ENCODE results near the gene SARS1. TPM values are rescaled to one million over a fixed set of nuclear protein-coding genes. Genes with fewer than 3 reads are reported as not detected.

Gene SARS1
- total and polyA plus RNA-seq, 2 of the 13 experiments (the other 11 are each of a cell fraction or from before 2014, with no cell fraction given): 103 to 134 TPM

DNA sequence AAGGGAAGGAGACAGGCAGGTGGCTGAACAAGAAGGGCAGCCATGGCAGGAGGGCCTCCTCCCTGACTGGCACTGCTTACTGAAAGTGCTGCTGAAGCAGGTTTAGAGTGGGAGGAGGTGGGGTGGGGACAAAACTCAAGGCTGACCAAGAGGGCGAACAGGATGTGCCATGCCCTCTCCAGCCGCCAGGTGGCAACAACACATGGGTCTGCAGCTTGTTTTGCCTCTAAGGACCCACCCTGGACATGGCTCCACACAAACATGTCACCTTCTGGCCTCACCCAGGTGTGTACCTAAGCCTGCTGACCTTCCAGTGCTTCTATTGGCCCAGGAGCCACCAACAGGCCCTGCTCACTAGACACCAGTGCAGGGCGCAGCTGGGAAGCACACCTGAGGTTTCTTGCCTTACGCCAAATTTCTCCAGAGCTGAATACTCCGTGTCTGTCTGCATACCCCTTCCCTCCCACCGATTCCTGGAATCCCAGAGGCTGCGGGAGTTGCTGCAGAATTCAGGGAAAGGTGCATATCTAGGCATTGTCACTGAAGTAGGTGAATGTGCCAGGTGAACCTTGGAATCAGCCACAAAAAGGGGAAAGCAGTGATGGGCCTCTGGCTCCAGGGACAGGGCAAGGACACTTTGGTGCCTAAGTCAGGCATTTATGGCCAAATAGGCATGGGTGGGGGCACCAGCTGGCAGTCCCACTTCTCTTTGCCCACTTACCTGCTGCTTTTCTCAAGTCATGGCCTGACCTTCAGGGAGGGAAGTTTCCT is 63.9 kb downstream of the SARS1 start (continued):
- TF ChIP-seq ZNF407 (CRISPR knock-in tag; IDR thresholded peaks at IDR 0.05; ENCODE audit: not compliant biosample characterization) (no peak), RBAK (CRISPR knock-in tag; IDR thresholded peaks at IDR 0.05) (no peak), ATRX (CRISPR knock-in tag; IDR thresholded peaks at IDR 0.05; ENCODE audit: borderline replicate concordance) (no peak), MED1 (CRISPR knock-in tag; IDR thresholded peaks at IDR 0.05) (peak; percentile 75), ZNF616 (CRISPR knock-in tag; IDR thresholded peaks at IDR 0.05; ENCODE audit: low read depth) (no peak), ETV5 (CRISPR knock-in tag; IDR thresholded peaks at IDR 0.05; ENCODE audit: borderline replicate concordance) (peak; percentile 94), ZBTB39 (CRISPR knock-in tag; IDR thresholded peaks at IDR 0.05) (no peak), GPN1 (CRISPR knock-in tag; IDR thresholded peaks at IDR 0.05; ENCODE audit: borderline replicate concordance) (no peak), SP1 (IDR thresholded peaks at IDR 0.05) (no peak), SP1 (CRISPR knock-in tag; IDR thresholded peaks at IDR 0.05) (peak; percentile 62), ZNF138 (CRISPR knock-in tag; IDR thresholded peaks at IDR 0.05; ENCODE audit: low read depth) (peak; percentile 45; the same call in 1 of the 2 replicates), ZNF12 (CRISPR knock-in tag; IDR thresholded peaks at IDR 0.05) (no peak), RNF2 (conservative IDR thresholded peaks at IDR 0.05; ENCODE audit: low read depth) (no peak), ZFP90 (CRISPR knock-in tag; IDR thresholded peaks at IDR 0.05; ENCODE audit: borderline replicate concordance) (peak; percentile 58; the same call in 1 of the 2 replicates), ZNF598 (CRISPR knock-in tag; IDR thresholded peaks at IDR 0.05; ENCODE audit: borderline replicate concordance) (peak; percentile 85; the same call in 1 of the 2 replicates), NCOA2 (CRISPR knock-in tag; IDR thresholded peaks at IDR 0.05) (0 out of 2 replicates have a peak, but pooled peaks have one; percentile 41)
- TF ChIP-seq, protein P1, sequence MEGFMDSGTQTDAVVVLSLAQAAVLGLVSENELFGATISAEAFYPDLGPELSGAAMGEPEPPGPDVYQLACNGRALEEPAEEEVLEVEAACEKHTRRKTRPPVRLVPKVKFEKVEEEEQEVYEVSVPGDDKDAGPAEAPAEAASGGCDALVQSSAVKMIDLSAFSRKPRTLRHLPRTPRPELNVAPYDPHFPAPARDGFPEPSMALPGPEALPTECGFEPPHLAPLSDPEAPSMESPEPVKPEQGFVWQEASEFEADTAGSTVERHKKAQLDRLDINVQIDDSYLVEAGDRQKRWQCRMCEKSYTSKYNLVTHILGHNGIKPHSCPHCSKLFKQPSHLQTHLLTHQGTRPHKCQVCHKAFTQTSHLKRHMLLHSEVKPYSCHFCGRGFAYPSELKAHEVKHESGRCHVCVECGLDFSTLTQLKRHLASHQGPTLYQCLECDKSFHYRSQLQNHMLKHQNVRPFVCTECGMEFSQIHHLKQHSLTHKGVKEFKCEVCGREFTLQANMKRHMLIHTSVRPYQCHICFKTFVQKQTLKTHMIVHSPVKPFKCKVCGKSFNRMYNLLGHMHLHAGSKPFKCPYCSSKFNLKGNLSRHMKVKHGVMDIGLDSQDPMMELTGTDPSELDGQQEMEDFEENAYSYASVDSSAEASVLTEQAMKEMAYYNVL (CRISPR knock-in tag; IDR thresholded peaks at IDR 0.05; ENCODE audit: borderline replicate concordance): no peak

Data from HepG2 (cell line).